Activated CD4-positive, alpha-beta T cell treated with anti-CD3 and anti-CD28 coated beads, Interleukin-2, Interleukin-4, amounts not matched to agents 100 ng/mL and 50 ng/mL, durations not matched to agents 16 hours and 8 hours (primary cell): Measurements from ENCODE around the gene C19orf44.

Experiments
- DNase-seq: peaks from one replicate; pipeline ENCODE4 v3.0.0-alpha.2; 2020; ENCODE audit warnings: low spot score

The C19orf44 gene

GRCh38 chr19:16518061-16518460, 21.9 kb downstream of the C19orf44 start:
- DNase-seq: no peak

- no peak for DNase-seq
Observed at GRCh38 chr19:16518483-16519229, 22.5 kb downstream of the C19orf44 start.

DNA sequence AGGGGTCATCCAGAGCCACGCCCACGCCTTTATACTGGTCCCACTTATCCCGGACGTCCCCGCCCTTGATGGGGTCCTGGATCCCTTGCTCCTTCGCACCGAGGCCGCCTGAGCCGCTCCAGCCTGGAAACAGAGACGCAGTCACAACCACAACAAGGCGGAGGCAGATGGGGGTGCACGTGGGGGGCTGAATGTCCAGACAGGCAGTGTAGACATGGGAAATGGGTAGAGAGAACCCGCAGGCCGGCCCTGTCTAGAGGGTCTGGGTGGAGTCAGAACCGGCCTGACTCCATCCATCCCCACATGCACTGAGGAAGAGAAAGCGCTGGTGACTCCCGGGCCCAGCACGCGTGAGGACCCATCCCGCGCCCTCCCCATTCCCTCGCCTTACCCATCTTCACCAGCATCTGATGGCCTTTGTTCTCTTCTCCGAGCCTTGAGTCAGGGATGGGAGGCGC, 23.1 kb downstream of the C19orf44 start:
- no peak for DNase-seq

- no peak for DNase-seq
Observed at GRCh38 chr19:16520074-16520973, 24.1 kb downstream of the C19orf44 start.

DNA sequence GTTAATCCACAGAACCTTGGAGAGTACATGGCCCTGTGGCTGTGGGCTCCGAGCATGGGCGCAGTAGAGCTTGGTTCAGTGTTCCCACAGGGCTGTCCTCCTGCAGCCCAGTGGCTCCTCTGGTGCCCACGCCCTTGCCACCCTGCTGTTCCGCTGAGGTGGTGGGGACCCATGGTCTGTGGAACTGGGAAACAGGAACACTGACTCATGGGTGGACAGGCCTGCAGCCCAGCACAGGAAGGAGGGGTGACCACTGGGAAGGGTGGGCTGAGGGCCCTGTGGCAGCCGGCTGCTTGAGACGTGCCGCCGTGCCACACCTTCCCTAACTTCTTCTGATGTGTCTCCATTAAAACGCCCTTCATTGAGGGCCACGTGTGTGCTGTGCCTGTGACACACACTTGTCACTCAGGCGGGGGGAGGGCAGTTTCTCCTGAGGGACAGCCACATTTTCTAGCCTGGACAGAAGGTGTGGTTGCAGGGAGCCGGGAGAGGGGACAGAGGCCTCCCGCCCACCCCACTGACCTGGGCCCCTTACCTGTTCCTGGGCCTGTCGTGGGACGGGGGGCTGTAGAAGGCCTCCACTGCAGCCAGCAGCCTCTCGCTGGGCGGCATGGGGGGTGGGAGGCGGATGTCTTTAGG, 24.9 kb downstream of the C19orf44 start:
- no peak for DNase-seq

GRCh38 chr19:16521715-16522289, 25.6 kb downstream of the C19orf44 start:
- DNase-seq: no peak

GRCh38 chr19:16522559-16523377, 26.6 kb downstream of the C19orf44 start:
- no peak for DNase-seq

- no peak for DNase-seq
Observed at GRCh38 chr19:16524991-16525734, 29.0 kb downstream of the C19orf44 start.

GRCh38 chr19:16525751-16526481, 29.7 kb downstream of the C19orf44 start:
- no peak for DNase-seq

DNA sequence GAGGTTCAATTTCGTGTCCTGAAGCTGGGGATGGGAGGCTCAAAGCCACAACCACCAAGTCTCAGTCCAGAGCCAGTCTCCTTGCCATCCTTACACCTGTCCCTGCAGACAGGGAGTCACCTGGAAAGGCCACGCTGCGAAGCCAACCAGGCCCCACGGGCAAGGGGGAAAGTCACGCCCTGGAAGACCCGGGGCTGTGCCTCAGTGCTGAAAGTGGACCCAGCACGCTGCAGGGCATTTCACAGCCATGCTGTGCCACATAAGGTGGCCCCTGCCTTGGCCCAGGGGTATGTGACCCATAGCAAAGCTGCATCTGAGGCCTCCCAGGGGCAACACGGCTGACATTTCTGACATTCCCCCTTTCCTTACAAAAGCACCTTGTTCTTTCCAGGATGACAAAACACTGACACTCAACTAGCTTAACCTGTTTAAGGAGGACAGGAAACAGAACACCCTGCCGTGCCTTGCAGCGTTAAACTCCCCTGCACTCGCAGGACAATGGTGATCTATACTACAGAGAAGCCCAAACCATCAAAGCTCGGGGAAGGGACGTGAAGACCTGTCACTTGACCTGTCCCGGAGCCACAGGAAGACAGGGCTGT, 31.2 kb downstream of the C19orf44 start:
- no peak for DNase-seq

GRCh38 chr19:16527971-16528521, 31.9 kb downstream of the C19orf44 start:
- DNase-seq: peak; percentile 28

DNA sequence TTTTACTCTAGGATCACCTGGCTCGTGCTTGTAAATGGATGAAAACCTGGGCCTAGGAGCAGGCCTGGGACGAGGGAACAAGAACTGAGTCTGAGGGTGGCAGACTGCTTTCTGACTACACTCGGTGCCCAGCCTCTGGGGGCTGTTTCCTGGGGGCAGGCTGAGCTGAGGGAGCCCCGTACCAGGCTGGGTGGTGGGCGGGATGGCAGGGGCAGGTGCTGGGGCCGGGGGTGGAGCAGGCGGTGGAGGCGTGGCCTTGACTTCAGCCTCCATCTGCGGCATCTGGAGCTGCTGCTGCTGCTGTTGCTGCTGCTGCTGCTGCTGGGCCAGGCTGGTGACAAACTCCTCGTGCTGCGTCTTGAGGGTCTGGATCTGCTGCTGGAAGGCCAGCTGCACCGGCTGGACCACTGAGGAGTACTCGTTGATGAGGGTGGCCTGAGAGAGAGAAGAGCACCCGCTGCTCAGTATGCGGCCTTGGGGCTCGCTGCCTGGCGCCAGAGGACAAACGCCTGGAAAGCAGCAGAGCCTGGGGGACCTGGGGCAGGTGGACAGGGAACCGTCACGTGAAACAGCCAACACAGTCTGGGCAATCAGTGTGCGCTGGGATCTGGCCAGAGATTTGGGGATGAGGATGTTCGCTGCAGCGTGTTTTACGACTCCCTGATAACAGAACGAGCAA, 33.4 kb downstream of the C19orf44 start:
- no peak for DNase-seq

- no peak for DNase-seq
Observed at GRCh38 chr19:16530540-16531379, 34.6 kb downstream of the C19orf44 start.

- no peak for DNase-seq
Observed at GRCh38 chr19:16531380-16531669, 35.1 kb downstream of the C19orf44 start.

GRCh38 chr19:16532440-16533234, 36.4 kb downstream of the C19orf44 start:
- no peak for DNase-seq

DNA sequence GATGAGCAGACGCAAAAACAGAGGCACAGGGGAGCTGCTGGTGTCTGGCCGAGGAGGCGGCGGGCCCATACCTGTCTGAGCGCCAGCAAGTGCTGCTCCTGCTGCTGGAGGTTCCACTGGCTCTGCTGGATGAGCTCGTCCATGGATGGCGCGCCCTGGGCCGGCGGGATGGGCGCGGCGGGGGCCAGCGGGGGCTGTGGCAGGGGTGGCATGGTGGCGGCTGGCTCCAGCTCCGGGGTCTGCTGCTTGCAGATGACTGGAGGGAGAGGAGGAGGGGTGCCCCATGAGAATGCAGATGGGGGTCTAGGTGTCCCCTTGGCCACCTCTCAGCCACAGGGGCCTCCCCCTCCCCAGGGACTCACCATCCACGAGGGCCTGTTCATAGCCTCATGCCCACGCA, 39.2 kb downstream of the C19orf44 start:
- DNase-seq: no peak

DNA sequence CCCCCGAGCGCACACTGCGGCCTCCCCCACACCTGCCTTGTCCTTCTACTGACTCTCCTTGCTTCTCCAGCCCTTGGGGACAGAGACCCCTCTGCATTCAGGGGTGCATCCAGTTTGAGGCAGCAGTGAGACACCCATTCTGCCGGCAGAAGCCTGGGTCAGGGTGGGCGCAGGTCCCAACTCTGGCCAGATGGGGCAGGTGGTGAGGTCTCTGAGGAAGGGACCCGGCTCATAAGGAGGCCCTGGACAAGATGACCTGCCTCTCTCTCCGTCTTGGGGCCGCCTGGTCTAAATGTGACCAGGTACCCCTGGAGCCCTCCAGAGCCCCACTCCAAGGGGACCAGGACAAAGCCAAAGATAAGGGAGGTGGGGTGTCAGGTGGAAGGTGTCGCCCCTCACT, 39.9 kb downstream of the C19orf44 start:
- no peak for DNase-seq
